ENCODE measurements around the gene ADD3.
A peak's percentile ranks its signal among the peaks of the same experiment; 100 is the strongest.

ADD3 gene

DNA sequence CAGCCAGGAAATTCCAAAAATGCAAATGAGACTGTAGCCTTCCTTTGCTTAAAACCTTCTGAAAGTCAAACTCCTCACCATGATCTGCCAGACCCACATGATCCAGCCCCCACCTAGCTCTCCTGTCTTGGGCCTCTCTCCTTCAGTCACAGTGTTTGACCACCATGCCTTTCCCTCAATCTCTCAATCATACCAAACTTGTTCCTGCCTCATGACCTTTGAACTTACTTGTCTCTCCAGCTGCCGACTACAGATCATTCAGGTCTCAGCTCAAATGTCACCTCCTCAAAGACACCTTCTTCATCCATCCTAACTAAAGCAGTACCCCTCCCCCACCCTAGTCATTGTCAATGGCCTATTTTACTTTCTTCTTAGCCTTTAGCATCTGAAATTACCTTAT, 9.3 kb upstream of the ADD3 start:
- DNase-seq (ENCODE audit: extremely low read depth in 1 of 2, low read depth in 1 of 2): no peak

DNA sequence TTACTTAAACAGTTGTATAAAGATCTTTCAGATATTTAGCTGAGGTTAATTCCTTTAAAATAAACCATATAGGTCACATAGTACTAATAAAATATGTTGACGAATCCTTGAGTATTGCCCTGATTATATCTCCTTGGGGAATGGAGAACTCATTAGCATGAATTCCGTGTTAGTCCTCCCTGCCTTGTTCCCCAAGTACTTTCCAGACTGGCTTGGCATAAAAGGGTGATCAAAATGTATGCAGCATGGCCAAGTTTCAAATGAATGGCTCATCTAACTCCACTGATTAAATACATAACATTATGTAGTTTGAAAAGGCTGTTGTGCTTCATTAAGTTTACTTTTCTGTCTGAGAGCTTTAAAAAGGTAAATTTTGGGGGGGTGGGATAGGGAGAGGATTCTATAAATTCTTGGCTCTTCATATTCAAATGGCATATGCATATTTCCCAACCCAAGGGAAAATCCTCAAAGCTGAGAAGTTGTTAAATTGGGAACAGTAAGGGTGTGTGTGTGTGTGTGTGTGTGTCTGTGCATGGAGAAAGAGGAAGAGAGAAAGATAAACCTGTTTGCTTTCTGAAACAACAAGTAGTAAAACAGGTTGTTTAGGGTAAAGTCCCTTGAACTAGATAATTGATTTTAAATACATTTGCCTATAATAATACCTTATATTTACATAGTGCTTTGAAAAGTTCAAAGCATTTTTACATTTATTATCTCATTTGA, 4.8 kb upstream of the ADD3 start:
- DNase-seq (ENCODE audit: extremely low read depth in 1 of 2, low read depth in 1 of 2): no peak

DNA sequence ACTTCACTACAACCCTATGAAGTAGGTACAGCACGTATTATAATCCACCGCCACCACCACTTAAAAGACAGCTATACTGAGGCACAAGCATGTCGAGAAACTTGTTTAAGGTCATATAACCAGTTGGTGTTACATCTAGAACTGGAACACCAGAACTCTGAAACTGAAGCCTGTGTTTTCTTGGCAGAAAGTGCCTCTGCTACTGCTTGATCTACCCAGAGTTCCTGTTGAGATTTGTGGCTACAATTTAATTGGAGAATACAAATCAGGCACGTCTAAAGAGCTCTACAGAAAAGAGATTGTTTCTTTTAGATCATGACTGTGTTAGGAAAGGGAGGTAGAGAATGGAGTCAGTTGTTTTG, 4.3 kb upstream of the ADD3 start:
- no peak for DNase-seq (ENCODE audit: extremely low read depth in 1 of 2, low read depth in 1 of 2)

DNA sequence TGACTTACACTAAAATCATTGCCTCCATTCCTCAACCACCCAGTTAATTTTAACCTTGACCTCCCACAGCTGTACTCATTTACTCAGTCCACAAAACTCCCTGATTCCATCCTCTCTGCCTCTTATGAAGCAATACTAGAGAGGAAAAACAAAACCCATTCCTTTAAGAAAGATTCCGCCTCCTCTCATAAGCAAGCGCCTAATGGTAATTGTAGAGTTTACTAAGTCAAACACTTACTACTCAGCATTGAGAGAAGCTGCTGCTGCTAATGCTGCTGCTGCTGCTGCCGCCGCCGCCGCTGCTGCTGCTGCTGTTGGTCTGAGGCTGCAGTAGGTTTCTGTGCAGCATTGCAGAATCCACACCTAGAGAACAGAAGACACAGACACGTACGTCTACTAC, 2.1 kb upstream of the ADD3 start:
- DNase-seq (ENCODE audit: extremely low read depth in 1 of 2, low read depth in 1 of 2): no peak

DNA sequence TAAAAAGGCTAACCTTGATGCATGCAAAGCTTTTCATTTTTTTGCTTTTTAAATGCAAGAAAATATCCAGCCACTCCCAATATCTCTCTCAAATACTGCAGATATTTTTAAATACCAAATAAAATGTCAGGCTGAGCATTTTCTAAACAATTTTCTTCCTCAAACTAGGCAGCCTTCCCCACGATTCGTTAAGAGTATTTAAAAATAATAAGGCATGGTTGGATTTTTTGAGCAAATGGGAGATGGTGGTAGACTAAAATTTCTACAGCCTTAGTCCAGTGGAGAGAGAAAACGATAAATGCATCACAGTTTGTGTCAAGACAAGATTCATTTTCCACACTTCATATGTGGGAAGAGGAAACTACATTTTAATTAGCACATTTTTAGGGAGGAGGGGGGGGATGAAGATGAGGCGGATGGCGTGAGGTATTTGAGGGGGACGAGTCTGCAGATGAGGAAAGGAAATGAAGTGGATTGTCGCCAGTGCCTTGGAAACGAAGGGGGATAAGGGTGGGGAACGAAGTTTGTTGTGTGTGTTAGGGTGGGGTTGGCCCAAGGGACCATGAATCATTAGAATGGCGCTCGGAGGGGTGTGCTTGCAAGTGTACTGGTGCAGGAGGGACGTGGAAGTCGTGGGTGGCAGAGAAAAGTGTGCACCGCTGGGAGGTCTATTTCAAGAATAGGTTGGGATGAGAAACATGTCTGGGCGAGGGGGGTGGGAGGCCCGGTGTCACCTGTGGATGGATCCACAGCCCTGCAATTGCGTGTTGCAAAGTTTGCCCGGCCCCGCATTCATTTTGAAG, 1.2 kb upstream of the ADD3 start:
- peak in 1 of 2 donors; percentile 3 for DNase-seq (ENCODE audit: extremely low read depth in 1 of 2, low read depth in 1 of 2)

DNA sequence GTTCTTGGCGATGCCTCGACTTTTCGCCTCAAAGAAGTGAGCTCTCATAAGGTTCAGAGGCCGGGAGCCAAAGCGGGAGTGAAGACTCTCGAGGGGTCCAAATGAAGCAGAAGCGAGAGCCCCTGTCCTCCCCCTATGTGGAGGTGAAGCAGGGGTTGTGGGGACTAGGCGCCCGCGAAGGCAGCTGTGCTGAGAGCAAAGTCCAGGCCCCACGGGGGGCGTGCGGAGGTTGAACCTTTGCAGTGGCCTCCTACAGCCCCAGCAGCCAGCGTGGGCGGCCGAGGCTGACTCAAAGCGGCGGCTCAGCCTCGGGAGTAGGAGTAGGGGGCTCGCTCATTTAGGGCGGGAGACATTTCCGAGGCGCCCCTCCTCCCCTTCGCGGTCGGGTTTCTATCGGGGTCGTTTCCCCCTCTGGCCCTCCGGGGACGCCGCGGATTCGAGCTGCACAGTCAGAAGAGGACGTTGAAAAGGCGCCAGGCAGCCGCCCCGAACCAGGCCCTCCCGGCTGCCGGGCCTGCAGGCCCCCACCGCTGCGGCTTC, 553 bp upstream of the ADD3 start:
- DNase-seq (ENCODE audit: extremely low read depth in 1 of 2, low read depth in 1 of 2): peak in 1 of 2 donors; percentile 39

DNA sequence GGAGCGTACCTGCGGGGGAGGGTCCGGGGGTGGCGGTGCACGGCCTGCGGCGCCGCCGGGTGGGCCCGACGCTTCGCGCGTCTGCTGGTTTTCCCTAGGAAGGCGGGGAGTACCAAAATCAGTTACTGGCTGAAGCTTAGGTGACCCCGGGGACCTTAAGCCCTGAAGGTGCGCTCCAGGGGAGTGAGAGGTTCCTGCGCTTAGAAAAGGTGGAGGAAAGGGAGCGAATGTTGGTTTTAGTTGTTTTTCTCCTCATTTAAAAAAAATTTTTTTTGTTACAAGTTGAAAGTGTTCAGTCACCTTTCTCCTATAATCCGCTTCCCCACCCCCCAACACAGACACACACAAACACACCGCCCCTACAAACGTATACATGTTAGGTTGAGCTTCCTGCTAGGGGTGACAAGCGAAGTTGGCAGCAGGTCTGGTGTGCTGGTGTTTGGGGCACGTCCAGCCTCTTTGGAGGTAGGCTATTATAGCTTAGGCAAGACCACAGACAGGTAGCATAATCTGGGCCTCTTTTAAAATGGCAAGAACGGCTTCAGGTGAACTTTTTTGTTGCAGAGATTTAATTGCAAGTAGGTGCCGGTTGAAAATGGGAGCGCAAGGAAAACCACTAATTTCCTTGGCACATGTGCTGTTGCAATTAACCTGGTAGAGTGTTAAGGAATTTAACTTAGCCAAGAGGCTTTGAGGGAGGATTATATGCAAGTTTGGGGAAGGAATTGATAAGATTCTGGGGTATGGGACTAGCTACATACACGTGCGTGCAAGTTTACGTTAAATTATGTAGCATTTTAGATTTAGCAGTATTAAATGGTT, 945 bp downstream of the ADD3 start:
- DNase-seq (ENCODE audit: extremely low read depth in 1 of 2, low read depth in 1 of 2): peak in 1 of 2 donors; percentile 33

DNA sequence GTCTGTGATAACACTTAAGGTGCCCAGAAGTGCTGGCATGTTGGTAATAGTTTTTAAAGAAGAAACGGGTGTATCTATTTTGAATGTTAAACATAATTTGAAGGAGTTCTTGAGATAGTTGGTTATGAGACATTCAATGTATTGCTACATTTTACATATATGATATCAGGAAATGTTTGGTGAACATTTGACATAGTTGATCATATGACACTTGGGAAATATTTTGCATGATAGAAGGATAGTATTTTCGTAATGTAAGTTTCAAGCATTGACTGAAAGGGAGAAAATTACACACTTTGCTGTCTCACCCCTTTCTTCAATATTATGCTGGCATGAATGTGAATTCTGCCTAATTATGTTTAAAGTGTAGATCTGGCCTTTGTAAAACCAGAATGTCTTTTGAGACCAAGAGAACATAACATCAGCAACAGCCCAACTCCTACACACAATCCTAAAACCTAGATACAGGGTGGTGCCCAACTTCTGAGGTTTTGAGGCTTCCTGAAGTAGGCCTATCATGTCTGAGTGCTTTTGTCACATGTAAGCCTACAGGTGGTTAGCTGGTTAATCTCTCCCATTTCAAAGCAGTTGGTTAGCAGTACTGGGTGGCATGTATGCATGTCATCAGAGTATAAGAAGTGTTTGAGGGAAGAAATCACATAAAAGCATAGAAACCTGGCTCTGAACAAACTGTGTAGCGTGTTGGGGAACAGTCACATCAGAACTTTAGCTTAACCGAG, 2.1 kb downstream of the ADD3 start:
- DNase-seq (ENCODE audit: extremely low read depth in 1 of 2, low read depth in 1 of 2): peak in 1 of 2 donors; percentile 31

DNA sequence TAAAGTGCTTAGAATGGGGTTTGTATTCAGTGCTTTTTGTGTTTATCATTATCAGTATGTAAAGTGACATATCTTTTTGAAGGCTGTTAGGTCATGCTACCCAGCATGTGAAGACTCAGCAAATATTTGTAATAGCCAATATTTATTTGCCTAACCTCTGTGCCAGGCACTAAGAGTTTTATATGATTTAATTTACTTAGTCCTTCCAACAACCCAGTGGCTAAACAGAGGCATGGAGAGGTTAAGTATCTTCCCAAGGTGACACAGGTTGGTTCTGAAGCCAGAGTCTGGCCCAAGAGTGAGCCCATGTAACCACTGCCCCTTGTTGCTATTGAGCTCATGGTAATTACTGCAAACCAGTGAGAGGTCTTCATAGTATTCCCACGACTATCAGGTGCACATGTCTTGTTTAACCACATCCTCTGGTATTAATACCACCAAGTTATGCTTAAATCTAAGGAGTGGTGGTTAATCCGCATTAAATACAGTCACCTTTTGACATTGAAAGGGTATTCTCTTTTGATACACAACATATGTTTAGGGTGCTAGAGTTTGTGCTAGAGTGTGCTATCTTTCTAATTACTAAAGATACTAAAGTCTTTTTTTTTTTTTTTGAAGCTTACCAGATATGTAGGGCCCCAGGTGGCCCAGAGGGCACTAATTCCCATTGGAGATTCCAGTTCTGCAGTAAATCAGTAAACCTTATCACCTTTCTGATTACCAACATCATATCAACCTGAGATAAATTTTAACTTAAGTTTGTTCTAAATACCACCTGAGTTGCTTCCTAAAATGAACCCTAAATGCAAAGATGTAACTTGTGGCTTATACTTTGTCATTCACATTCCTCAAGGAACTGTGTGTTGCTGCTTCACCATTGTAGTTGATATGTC, 2.9 kb downstream of the ADD3 start:
- no peak for DNase-seq (ENCODE audit: extremely low read depth in 1 of 2, low read depth in 1 of 2)

DNA sequence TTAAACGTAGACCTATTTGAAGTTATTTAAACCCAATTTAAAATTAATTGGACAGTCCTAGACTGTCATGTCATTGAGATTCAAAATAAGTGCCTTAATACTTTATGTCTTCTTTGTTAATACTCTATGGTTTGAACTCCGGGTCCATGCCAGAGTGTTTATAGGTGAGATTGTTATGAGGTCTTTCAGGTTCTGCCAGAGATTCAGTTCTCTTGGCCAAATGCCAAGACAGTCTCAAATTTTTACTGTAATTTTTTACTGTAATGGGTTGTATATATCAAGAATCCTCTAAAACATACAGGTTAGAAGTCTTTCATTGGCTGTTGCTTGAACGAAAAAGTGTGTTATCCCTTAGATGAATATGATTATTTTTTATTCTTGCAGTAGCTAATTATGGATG, 3.9 kb downstream of the ADD3 start:
- DNase-seq (ENCODE audit: extremely low read depth in 1 of 2, low read depth in 1 of 2): no peak

DNA sequence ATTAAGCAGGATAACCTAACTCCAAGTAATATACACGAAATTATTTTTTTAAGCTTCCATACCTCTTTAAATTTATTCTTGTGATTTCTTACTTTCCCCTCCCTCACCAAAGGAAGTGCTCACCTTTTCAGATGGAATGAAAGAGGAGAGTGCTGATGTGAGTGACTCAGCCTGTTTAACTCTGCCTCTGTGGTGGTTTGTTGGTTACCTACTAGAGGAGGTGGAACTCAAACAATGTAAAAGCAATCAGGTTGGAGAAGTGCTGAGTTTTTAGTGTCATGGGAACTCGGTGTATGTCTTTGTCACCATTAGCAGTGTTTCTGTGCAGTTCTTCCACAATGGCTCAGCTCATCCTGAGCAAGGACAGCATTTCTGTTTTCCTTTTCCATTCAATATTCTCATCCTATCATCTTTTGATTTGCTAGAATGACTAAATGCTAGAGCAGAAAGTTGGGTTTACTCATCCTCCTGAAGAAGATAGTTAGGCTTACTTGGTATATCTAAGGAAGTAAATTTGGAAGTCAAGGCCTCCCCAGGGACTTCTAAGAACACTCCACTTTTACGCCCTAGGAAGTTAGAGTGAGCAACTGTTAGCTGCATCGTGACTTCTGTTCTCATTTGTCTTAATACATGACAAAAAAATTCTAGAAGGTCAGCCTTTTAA, 6.0 kb downstream of the ADD3 start:
- DNase-seq (ENCODE audit: extremely low read depth in 1 of 2, low read depth in 1 of 2): no peak

DNA sequence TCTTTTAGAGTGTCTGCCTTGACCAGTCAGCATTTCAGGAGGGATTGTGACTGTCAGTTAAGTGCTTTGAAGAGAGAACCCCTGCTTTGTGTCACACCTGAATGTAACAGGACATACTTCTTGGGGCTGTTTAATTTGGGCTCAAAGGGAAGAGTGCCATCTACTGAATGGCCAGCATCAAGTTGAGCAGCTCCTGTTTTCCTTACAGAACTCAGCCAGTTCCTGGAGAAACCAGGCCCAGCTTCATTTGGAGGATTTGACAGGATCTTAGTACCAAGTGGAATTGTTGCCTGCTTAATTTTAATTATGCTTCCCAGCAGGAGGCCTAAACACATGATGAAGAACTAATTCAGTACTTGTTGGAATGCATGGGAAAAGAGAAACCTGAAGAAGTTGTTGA, 8.3 kb downstream of the ADD3 start:
- DNase-seq (ENCODE audit: extremely low read depth in 1 of 2, low read depth in 1 of 2): no peak

DNA sequence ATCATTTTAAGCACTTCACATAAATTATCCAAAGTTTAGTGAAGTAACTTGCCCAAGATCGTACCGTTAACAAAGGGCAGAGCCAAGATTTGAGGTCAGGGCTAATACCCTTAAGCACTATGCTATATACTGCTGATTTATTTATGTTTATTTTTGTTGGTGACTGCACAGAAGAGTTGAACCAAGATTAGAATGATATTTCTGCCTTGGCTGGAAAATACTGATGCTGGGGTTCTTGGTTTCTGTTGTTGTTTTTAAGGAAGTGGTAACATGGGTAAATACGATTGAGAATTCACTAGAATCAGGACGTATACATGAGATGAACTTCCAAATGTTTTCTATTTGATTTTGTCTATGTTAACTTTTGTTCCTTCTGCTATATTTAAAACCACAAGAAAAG, 9.3 kb downstream of the ADD3 start:
- no peak for DNase-seq (ENCODE audit: extremely low read depth in 1 of 2, low read depth in 1 of 2)

DNA sequence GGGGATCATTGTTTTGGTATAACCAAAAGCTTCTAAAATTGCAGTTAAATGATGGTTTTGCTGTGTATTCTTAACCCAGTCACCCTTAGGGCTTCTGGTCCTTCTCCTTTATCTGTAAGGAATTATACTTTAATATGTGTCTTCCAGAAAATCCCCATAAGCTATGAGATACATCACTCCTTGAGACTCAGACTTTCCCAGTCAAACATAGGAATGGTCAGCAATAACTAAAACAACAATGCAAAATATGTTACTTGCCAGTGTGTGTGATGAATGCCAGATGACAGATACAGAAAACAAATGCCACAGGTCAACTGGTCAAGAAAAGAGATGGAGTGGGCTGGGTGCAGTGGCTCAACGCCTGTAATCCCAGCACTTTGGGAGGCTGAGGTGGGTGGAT, 10.1 kb downstream of the ADD3 start:
- DNase-seq (ENCODE audit: extremely low read depth in 1 of 2, low read depth in 1 of 2): no peak

DNA sequence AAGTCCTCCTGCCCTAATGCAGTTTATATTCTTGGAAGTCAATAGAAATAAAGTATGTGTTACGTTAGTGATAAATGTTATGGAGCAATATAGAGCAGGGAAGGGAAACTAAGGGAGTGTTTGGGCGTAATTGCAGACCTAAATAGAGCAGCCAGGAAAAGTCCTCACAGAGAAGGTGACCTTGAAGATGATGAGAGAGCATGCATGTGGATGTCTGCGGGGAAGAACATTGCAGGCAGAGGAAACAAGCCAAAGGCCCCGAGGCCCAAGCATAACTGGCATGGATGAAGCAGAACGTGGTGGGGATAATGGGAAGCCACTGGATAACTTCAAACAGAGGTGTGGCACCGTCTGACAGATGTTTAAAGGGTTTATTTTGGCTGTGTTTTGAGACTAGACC, 12.5 kb downstream of the ADD3 start:
- no peak for DNase-seq (ENCODE audit: extremely low read depth in 1 of 2, low read depth in 1 of 2)

DNA sequence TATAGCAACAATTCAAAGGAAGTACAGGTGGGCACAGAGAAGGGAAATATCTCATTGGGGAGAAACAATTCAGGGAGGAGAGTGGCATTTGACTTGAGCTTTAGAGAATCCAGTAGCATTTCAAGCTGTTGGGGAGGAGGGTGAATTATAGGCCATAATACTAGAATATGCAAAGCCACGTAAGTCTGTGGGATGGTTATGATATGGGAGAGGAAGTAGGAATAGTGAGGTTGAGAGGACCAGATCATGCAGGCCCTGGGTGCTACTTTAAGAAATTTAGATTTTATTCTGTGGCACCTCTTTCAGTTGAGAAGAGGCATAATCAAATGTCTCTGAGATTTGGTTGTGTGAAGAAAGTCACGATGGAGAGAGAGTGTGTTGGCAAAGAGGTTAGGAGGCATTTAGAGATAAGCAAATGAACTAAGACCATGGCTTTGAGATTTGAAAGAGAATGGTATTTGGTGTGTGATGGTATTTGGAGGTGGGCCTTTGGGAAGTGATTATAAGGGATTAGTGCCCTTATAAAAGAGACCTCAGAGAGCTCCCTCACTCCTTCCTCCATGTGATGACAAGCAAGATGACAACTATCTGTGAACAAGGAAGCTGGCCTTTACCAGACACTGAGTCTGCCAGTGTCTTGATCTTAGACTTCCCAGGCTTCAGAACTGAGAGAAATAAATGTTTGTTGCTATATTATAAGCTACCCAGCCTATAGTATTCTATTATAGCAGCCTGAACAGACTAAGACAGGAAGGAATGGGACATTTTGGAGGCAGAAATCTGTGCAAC, 15.1 kb downstream of the ADD3 start:
- no peak for DNase-seq (ENCODE audit: extremely low read depth in 1 of 2, low read depth in 1 of 2)

DNA sequence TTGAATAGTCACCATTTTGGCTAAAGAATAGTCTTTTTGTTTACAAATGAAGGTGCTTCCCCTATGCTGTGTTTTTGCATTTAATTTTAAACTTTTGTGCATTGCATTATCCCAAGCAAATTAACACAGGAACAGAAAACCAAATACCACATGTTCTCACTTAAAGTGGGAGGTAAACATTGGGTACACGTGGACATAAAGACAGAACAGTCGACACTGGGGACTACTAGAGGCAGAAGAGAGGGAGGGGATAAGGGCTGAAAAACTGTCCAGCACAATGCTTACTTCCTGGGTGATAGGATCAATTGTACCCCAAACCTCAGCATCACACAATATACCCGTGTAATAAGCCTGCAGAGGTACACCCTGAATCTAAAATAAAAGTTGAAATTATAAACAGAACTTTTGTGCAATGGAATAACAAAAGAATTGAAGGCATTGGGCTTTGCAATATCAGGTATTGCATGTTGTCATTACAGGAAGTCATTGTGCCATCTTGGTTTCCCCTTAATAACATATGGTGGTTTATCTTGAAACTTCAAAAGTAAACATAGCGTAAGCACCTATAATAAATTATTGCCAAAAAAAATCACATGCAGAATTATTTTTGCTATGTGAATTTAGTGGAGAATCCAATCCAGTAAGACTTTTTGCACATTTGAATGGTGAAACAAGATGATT, 16.1 kb downstream of the ADD3 start:
- DNase-seq (ENCODE audit: extremely low read depth in 1 of 2, low read depth in 1 of 2): no peak

DNA sequence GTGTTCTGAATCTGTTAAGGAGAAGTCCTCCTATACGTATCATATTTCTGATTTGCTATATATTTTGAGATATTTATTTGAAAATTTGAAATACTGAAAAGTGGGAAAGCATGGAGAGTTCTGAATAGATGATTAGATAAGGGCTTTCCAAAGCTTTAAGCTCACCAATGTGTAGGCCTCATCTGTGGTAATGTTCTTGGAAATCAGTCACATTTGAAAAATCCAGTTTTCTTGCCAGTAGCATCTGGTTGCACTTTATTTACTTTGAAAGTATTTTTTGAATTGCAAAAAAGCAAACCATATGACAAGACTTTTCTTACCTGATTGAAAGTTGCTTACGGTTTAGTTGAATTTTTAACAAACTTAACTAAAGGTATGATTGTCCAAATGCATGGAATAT, 21.7 kb downstream of the ADD3 start:
- no peak for DNase-seq (ENCODE audit: extremely low read depth in 1 of 2, low read depth in 1 of 2)
